ENCODE measurements around the gene SMOC1. TPM values are rescaled to one million over a fixed set of nuclear protein-coding genes. Genes with fewer than 3 reads are reported as not detected.

The SMOC1 gene
- total RNA-seq, 2 donors from 2014 or later: 14.1 to 18.6 TPM

DNA sequence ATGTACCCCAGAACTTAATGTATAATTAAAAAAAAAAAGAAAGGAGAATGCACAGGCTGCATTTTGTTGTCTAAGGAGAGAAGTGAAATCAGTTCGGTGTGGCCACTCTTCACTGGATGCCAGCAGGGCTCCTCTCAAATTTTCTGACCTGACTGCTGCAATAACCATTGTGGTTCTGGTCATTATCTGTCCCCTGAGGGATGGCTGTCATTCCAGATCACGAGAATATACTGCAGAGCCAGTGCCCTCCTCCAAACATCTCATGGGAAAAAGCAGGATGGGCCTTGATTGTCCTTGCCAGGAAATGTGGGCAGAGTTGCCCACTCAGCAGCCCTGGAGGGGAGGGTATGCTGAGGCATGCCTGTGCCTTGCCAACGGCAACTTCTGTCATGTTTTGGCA, 170.4 kb downstream of the SMOC1 start:
- no peaks in the 10 kb centered on the region for H3K27me3 ChIP-seq
- H3K4me3 ChIP-seq: no peak overlapping the region
- no peaks in the 10 kb centered on the region for H3K36me3 ChIP-seq
- TF ChIP-seq, protein P1, sequence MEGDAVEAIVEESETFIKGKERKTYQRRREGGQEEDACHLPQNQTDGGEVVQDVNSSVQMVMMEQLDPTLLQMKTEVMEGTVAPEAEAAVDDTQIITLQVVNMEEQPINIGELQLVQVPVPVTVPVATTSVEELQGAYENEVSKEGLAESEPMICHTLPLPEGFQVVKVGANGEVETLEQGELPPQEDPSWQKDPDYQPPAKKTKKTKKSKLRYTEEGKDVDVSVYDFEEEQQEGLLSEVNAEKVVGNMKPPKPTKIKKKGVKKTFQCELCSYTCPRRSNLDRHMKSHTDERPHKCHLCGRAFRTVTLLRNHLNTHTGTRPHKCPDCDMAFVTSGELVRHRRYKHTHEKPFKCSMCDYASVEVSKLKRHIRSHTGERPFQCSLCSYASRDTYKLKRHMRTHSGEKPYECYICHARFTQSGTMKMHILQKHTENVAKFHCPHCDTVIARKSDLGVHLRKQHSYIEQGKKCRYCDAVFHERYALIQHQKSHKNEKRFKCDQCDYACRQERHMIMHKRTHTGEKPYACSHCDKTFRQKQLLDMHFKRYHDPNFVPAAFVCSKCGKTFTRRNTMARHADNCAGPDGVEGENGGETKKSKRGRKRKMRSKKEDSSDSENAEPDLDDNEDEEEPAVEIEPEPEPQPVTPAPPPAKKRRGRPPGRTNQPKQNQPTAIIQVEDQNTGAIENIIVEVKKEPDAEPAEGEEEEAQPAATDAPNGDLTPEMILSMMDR (IDR thresholded peaks at IDR 0.05): no peak
- no peak for DNase-seq (ENCODE audit: low spot score)
- H3K9me3 ChIP-seq: no peaks in the 10 kb centered on the region
- no peaks in the 10 kb centered on the region for H3K4me1 ChIP-seq
- no peak overlapping the region for H3K27ac ChIP-seq

DNA sequence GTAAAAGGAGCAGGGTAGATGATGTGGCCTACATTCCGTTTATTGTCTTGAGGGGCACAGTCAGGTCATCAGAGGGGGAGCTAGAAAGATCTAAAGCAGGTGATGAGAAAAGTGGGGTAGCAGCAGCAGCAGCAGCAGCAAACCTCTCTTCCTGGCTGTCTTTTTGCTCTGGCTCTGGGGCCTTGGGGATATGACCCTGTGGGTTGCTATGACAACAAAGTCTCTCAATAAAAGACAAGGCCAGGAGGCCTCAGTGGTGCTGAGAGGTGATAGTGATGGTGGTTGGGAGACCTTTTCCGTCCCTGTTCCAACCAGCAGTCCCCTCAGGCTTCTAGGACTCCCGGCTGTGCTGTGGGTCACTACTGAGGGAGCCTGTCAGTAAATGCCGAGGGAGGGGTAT, 170.9 kb downstream of the SMOC1 start:
- no peak for DNase-seq (ENCODE audit: low spot score)
- TF ChIP-seq, protein P1 (IDR thresholded peaks at IDR 0.05): no peak
- H3K4me1 ChIP-seq: no peaks in the 10 kb centered on the region
- H3K27ac ChIP-seq: no peak overlapping the region
- H3K4me3 ChIP-seq: no peak overlapping the region
- H3K36me3 ChIP-seq: no peaks in the 10 kb centered on the region
- H3K9me3 ChIP-seq: no peaks in the 10 kb centered on the region
- H3K27me3 ChIP-seq: no peaks in the 10 kb centered on the region

DNA sequence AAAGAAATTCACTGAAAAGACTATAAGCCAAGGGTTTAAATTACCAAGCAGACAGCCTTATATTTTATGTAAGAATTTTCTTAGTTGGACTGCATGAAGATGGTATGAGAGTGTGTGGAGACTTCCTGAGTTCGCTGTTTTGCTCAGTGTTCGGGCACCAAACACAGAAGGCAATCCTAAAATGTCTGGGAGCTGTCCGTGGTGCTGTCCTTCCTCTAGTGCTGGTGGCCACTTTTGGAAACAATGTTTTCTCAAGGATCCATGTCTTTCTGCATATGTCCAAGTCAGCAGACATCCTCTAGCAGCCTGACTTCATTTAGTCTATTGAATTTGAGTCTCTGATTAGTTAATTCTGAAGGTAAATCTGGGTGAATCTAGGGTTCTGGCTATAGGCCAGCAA, 173.8 kb downstream of the SMOC1 start:
- Histone ChIP-seq H3K27me3 (no peaks in the 10 kb centered on the region), H3K4me3 (no peak overlapping the region), H3K9me3 (no peaks in the 10 kb centered on the region), H3K27ac (no peak overlapping the region), H3K4me1 (no peaks in the 10 kb centered on the region), H3K36me3 (no peaks in the 10 kb centered on the region)
- TF ChIP-seq, protein P1 (IDR thresholded peaks at IDR 0.05): no peak
- DNase-seq (ENCODE audit: low spot score): no peak

DNA sequence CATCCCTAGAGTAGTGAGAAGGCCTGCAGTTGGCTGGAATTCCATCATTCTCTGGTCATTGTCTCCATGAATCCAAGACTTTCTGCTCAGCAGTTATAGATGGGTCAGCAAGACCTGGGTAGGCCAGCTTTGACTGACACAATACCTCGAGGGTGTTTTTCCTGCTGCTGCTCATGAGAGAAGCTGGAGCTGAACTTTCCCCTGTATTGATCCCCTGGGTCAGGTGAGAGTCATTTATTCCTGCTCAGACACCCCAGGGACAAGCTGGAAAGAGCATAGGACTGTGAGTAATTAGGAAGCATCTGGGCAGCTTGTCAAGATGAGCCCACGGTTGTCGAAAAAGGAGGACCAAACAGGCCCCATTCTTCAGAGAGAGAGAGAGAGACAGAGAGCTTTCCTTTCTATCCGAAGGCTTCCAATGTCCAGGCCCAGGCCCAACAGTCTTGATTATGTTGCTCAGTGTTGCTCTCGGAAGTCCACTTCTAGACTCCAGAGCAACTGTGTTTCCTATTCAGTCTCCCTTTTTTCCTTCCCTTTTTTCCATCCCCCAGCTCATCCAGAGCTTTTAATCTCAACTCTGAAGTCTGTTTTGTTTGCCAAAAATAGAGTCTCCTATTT, 178.4 kb downstream of the SMOC1 start:
- H3K27me3 ChIP-seq: no peaks in the 10 kb centered on the region
- no peaks in the 10 kb centered on the region for H3K4me1 ChIP-seq
- H3K36me3 ChIP-seq: no peaks in the 10 kb centered on the region
- TF ChIP-seq, protein P1 (IDR thresholded peaks at IDR 0.05): no peak
- H3K4me3 ChIP-seq: no peak overlapping the region
- DNase-seq (ENCODE audit: low spot score): no peak
- no peak overlapping the region for H3K27ac ChIP-seq
- no peaks in the 10 kb centered on the region for H3K9me3 ChIP-seq

DNA sequence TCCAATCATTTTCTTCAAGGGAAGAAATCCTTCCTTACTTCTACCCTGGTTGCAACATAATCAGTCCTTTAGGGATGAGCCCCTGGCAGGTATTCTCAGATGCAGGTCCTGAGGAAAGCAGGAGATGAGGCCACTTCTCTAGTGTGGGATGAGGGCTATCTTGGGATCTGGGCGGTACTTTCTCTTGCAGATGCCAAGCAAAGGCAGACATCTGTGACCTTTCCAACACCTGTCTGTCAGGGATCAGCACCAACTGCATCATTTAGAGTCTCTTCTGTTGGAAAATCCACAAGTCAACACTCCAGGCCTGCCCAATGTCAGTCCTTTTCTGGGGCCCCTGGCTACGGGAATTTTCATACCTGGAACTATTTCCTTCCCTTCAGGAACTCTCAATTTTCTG, 180.3 kb downstream of the SMOC1 start:
- Histone ChIP-seq H3K4me3 (no peak overlapping the region), H3K27ac (no peak overlapping the region), H3K4me1 (no peaks in the 10 kb centered on the region), H3K9me3 (no peaks in the 10 kb centered on the region), H3K36me3 (no peaks in the 10 kb centered on the region), H3K27me3 (no peaks in the 10 kb centered on the region)
- TF ChIP-seq, protein P1 (IDR thresholded peaks at IDR 0.05): no peak
- no peak for DNase-seq (ENCODE audit: low spot score)

DNA sequence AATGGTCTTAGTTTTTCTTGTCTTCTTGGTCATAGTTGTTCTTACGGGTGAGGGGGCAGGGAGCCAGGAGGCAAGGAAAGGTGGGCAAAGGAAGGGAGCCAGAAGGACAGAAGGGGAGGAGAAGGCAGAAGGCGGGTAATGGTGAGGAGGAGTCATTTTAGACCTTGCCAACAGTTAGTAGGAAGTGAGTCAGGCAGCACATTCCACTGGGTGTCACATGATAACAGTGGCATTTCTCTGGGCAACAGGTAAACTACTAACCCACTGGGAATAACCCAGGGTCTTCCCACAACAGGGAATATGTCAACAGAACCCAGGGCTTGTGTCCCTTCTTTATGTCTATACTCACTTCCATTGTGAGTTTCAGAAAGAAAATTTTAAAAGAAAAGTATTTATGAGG, 181.9 kb downstream of the SMOC1 start:
- DNase-seq (ENCODE audit: low spot score): no peak
- H3K27ac ChIP-seq: no peak overlapping the region
- TF ChIP-seq, protein P1 (IDR thresholded peaks at IDR 0.05): no peak

More for the DNA sequence above, 181.9 kb downstream of the SMOC1 start:
- no peaks in the 10 kb centered on the region for H3K36me3 ChIP-seq
- H3K4me1 ChIP-seq: no peaks in the 10 kb centered on the region
- no peaks in the 10 kb centered on the region for H3K9me3 ChIP-seq
- no peaks in the 10 kb centered on the region for H3K27me3 ChIP-seq
- no peak overlapping the region for H3K4me3 ChIP-seq
